NCI-H2081 (cell line): Measurements from ENCODE around the gene SPG11.
"Not testable (repeated sequence)": the region's sequence is repeated elsewhere in the genome, so short reads cannot be mapped to it uniquely, and the experiment has no call there.

ENCODE experiments used
- DNase-seq, 2 experiments: peaks; one replicate each; lab custom pipeline; 2025; lab: John Stamatoyannopoulos, UW

Gene SPG11

DNA sequence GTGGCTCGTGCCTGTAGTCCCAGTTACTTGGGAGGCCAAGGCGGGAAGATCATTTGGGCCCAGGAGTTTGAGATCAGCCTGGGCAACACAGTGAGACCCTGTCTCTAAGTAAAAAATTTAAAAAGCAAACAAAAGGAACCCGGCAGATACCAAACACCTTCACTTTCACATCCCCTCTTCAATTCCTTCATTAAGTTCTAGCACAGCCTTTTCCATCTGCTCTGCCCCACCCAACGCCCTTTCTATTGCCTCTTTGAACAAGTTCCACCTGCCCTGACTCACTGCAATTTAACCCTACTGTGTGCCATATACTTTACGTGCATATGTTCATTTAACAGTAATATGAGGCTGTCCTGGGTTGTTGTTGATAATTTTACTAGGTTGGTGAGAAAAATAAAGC is 12.4 kb upstream of the SPG11 start:
- no peak for DNase-seq

DNA sequence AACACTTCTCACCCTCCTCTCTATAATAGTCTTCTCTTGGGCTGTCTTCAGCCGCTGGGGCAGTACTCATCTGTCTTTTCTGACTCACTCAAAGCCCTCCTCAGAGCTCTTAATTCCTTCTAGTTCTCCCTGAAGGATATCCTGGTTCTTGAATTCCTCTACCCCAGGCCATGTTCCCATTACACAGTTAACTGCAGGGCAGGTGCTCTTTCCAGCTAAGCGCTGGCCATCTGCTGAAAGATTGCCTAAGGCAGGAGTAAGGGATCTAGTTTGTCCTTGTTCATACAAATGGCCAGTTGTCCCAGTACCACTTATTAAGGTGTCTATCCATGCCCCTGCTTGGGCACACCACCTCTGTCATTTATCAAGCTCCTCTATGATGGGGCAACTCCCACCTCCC is 10.2 kb upstream of the SPG11 start:
- DNase-seq, result no peak

DNA sequence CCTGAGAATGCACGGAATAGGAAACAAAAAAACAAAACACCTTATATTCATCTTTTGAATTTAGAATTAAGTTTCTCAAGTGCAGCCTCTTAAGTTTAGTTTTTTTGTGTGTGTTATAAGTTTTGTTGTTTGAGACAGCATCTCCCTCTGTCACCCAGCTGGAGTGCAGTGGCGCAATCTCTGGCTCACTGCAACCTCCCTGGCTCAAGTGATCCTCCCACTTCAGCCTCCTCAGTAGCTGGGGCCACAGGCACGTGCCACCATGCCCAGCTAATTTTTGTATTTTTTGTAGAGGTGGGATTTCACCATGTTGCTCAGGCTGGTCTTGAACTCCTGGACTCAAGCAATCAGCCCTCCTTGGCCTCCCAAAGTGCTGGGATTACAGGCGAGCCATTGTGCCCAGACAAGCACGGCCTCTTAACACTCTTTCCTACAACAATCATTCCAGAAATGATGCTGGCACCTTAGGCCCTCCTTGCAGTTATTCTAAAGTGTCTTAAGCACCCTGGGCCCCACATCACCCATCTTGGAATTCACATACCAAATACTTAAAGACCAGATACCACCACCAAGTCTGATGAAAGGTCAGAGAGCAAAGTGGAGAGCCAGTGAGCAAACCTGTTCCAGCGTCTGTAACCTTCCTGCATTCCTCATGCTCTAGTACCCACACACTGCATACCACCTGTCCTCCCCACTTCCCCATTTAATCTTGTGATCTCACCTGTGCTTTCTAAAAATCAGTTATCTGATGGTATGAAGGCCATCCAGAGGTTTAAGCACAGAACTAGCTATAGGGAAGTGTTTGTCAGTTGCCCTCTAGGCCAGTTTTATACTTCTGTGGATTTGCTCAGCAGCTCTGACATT is 6.9 kb upstream of the SPG11 start:
- no peak for DNase-seq

DNA sequence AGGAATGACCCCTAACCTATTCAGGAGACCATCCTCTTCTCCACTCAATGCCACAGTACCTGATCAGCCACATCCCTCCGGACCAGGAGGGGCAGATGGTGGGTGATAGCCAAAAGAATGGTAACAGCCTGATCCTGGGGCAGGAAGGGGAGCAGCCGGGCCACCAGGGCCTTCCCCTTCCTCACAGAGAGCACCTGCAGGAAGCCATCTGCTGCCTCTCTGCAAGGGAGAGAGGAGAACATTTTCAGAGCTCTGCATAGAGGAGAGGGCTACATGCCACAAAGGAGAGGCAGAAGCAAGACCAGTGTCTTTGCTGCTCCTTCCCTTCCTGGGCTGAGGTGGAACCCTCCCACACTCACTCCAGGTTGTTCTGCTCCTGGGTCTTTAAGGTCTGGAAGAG is 5.5 kb upstream of the SPG11 start:
- DNase-seq, result no peak

DNA sequence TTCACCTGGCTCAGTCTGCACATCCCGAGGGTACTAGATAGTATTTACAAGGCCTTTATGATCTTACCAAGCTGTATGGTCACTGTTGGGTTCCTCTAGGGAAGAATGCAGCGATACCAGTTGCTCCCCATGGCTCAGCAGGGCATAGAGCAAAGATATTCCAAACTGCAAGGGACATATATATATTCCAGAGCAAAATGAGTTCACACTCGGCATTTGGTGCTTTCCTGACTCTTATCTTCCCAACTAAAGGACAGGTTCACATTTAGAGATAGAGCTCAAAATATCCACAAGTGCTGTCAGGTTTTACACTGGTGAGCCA is 3.5 kb upstream of the SPG11 start:
- DNase-seq, result no peak

DNA sequence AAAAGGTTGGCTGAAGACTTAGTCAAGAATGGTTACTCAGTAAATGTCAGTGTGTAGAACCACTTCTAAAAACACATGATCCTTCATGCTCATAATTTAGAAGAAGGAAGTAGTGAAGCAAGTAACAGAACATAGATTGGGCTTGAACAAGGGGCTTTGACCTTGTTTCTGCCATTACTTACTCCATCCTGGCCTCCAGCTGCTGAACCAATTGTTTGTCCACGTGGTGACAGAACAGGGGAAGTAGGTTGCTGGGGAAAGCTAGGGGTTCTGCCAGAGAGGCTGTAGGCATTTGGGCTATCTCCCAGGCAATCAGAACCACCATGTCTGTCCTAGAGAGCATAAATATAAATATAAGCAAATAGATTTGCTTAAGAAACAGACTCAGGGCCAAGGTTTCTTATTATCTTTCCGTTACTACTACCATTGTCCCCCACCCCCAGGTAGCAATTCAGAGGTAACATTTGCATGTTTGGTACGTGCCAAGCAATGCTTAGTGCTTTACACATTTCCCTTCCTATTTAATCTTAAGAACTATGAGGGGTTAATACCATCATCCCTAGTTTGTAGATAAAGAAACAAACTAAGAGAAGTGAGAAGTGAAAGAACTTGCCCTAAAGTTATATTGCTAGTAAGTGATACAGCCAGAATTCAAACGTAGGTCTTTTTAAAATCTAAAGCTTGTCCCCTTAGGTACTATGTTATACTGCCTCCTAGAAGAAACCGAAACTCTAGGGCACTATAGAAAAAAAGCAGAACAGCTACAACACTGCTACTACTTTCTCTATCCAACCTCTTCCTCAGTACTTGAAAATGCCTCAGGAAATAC is 3.0 kb upstream of the SPG11 start:
- DNase-seq, result no peak

DNA sequence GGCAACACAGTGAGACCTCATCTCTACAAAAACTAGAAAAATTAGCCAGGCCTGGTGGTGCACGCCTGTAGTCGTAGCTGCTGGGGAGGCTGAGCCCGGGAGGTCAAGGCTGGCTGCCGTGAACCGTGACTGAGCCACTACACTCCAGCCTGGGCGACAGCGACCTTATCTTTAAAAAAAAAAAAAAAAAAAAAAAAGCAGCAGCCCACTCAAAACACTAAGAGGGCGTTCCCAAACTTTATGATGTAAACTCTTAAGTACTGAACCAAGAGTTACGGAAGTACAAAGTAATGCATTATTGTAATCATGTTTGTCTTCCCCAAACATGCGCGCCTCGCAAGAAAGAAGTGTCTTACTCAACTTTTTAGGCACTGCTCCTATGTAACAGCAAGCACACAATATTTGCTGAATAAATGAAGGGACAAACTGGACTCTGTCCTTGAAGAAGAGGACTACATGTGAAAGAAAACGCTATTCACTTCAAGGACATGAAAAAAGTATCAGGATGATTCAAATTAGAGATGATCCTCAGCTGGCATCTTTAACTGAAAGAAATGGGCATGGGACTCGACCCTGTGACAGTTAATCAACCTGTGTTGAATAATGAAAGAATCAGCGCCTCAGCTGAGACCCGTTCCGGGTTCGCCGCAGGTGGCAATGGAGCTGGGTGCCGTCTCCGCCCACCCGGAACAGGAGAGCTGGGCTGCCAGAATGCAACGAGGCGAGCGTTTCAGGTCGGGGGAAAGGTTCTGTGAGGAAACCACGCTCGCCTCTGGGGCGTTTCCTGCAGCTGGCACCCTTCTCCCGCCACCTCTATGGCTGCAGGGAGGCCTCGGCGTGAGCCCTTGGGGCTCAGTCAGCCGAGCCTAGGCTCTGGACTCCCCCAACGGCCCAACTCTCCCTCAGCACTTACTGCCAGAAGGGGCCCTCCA is 718 bp downstream of the SPG11 start:
- DNase-seq, result peak; percentile 60 to 70

DNA sequence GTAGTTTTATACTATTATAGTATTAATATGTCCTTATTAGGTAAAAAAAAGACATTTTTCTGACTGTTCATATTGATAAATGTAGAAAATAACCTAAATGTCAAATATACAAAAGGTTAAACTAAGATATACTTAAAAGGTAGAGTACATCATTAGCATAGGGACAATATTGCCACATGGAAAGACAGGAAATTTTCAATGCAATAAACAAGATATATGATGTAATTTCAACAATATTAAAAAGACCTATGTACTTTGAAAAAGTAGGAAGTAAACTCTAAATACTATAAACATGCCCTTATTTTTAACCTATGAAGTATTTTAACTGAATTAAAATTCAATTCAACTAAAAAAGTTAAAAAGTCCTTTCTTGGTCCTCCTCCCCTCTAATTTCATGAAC is 1.9 kb downstream of the SPG11 start:
- DNase-seq, result no peak

DNA sequence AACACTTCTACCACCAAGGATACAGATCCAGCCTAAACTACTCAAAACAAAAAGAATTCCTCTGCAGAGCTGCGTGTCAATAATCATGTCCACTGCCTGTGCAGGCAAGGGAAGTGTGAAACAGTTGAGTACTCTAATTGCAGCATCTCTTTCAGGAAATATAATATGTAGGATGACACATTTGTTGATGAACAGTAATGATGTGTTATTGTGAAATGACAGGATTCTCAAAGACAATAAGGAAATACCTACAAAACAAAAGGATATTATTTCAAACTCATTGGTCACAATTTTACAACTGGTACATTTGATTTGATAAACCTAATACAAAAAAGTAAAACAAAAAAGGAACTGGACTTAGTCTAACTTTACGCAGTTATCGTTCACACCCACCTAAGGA is 4.4 kb downstream of the SPG11 start:
- no peak for DNase-seq

DNA sequence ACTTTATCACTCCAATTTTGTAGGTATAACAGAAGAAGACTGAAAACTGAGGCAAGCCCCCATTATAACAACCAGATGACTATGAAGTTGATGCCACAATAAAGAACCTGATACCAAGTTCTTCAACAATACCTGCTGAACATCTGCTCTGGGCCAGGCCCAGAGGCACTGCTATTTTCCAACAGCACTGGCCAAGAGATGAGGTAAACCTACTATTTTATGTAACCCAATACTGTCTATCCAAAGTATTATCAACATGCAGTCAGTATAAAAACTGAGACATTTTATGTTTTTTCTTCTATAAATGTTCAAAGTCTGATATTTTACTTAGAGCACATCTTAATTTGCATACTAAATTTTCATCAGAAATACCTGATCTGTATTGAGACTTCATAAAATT is 6.1 kb downstream of the SPG11 start:
- DNase-seq, result peak in 1 of 2 experiments; percentile 27

DNA sequence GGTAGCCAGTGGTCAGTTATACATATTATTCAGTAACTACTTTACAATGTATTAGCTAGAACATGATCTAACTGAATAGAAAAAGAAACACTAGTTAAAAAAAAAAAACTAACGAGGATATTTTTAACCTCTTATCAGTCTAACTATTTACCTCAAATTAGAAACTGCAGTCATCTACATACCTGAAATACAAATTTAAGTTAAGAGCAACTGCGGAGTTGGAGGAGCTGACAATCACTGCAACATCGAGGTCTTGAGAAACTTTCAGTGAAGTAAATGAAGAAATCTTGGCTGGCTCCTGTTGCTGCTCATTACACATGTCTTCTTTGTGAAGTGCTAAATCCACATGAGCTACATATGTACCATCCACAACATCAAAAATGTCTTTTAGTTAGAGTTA is 6.5 kb downstream of the SPG11 start:
- DNase-seq, result no peak

DNA sequence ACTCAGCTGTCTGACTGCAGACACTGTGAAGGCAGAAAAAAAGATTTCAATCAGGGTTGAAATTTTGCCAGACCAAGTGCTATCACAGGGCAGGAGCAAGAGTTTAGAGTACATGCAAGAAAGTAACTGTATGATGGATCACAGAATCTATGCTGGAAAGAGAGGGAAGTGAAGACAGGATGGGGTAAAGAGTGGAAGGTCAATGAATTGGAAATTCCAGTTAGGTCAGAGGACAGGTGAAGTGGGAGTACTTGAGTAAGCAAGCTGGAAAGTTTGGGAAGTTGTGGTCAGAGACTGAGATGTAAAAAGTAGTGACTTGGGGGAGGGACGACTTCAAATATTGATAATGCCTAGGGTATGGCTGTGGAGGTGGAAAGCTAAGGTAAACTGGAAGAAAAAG is 7.2 kb downstream of the SPG11 start:
- DNase-seq, result no peak

DNA sequence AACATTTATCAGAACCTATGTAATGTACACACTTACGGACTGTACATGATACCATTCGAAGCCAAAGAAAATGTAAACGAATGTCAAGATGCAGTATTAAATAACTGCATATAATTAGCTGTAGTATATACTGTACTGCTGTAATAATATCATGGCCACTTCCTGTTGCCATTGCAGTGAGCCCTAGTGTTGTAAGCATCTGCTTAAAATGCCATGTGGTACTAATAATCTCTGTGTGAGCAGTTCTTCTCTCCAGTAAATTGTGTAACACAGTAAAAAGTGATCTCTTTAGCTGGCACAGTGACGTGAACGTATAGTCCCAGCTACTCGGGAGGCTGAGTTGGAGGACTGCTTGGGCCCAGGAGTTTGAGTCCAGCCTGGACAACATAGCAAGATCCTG is 8.6 kb downstream of the SPG11 start:
- DNase-seq, result no peak

DNA sequence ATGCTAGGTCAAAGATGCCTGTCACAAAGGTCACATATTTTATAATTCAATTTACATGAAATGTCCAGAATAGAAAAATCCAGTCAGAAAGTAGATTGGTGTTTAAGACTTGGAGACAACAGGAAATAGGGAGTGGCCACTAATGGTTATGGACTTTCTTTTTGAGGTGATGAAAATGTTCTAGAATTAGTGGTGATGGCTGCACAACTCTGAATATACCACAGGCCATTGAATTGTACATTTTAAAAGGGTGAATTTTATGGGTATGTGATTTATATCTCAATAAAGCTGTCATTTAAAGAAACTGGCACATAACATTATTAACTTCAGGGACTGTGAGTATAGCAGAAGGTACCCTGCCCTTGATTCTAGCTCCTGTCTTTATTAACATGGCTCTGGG is 15.8 kb downstream of the SPG11 start:
- DNase-seq, result no peak

DNA sequence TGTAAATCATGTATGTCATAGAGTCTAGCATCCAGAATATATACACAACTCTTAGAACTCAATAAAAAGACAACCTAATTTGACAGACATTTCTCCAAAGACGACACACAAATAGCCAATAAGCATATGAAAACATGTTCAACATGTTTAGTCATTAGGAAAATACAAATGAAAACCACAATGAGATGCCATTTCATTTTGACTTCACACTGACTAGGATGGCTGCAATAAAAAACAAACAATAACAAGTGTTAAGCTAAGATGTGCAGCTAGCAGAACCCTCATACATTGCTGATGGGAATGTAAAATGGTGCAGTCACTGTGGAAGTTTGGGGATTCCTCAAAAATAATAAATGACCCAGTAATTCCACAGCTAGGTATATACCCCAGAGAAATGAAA is 16.4 kb downstream of the SPG11 start:
- no peak for DNase-seq

DNA sequence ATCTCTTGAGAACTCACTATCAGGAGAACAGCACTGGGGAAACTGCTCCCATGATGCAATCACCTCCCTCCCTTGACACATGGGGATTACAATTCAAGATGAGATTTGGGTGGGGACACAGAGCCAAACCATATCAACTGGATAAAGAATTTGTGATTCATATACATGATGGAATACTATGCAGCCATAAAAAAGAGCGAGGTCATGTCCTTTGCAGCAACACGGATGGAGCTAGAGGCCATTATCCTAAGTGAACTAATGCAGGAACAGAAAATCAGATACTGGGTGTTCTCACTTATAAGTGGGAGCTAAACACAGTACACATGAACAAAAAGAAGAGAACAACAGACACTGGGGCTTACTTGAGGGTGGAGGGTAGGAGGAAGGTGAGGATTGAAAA is 17.0 kb downstream of the SPG11 start:
- DNase-seq, result no peak

DNA sequence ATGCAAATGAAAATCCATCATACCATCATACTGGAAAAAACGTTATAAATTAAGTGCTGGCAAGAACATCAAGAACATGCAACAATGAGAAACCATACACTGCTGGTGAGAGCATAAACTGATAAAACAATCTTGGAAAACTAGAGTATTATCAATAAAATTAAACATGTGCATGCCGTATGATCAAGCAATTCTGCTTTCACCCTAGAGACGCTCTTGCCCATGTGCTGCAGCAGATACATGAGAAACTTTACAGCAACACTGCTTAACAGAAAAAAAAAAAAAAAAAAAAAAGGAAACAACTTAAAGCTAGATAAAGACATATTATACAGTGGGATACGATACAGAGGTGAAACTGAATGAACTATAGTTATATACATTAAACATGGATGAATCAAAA is 21.8 kb downstream of the SPG11 start:
- no peak for DNase-seq

DNA sequence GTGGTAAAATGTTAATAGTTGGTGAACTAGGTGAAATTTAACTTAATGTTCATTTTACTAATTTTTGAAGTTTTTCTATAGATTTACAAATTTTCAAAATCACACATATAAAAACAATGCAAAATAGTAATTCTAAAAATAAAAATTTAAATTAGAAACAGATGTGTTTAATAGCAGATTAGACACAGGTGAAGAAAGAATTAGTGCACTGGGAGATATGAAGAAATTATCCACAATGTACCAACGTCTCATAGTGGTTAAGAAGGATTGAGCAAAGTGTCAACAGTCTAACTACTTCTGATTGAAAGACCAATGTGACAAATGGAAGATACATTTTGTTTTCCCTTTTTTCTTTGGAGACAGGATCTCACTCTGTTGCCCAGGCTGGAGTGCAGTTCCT is 26.5 kb downstream of the SPG11 start:
- DNase-seq, result no peak

DNA sequence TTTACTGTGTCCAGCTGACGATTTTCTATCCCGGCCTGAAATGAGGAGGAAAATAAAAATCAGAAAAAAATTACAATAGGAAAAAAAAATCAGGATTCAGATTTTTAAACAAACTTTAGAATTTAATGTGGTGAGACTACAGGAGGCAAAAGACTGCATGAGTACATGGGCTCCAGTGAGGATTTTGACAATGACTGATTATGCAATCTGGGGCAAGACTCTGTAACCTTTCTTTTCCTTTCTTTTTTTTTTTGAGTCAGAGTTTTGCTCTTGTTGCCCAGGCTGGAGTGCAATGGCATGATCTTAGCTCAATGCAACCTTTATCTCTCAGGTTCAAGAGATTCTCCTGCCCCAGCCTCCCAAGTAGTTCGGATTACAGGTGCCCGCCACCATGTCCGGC is 29.9 kb downstream of the SPG11 start:
- no peak for DNase-seq

DNA sequence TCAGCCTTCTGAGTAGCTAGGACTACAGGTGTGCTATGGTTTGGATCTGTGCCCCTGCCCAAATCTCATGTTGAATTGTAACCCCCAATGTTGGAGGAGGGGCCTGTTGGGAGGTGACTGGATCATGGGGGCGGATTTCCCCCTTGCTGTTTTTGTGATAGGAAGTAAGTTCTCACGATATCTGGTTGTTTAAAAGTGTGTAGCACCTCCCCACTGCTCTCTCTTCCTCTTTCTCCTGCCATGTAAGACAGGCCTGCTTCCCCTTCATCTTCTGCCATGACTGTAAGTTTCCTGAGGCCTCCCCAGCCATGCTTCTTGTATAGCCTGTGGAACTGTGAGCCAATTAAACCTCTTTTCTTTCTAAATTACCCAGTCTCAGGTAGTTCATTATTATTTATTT is 38.2 kb downstream of the SPG11 start:
- not testable (repeated sequence) for DNase-seq

DNA sequence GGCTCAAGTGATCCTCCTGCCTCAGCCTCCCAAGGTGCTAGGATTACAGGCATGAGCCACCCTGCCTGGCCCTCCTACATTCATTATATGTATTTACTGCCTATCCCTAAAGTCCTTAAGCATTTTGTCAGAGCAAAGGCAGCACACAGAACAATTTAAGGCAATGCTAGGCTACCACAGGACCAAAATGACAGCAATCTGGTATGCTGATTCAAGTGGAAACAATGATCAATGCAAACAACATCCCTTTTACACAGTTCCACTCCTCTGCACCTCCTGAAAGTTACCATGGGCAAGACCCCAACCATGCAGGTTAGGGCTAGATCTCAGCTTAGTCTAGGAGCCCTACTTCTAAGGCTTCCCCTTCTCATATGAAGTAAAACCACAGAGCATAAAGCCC is 40.3 kb downstream of the SPG11 start:
- no peak for DNase-seq

DNA sequence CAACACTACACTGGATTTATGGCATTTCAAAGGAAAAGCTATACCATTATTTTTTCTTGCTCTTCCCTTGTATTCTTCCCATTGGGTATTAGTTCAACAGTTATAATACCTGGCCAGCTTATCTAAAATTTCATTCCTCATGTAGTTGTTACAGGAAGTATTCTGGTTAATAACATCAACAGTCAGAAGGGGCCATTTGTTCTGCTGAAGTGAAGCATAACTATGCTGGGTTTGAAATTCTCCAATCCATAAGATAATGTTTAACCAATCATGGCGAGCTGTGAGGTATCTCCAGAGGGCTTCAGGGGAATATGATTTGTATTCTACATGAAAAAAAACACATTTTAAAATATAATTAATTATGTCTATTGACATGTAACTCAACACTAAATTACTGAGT is 43.4 kb downstream of the SPG11 start:
- no peak for DNase-seq

DNA sequence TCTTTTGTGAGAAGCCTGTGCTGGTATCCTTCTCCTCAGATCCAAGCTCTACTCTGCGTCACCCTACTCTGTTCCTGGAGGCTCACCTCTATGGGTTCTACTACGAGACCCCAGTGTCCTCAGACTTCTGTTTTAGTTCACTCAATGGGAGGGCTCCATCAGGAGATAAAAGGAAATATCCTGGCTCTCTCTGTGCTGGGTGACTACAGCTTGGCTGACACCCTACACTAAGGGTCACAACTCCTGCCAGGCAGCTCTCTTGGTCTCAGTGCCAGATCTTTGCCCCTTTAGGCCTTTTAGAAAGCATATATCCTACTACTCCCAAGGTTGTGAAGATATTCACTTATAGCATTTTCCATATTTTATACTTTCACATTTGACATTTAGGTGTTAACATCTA is 46.5 kb downstream of the SPG11 start:
- DNase-seq, result no peak
